Endodermal cell (in vitro differentiated cells): ENCODE data around the gene PDP2. TPM values are rescaled to one million over a fixed set of nuclear protein-coding genes. Genes with fewer than 3 reads are reported as not detected.

Experiments
- DNase-seq: peaks from one replicate; pipeline ENCODE4 v3.0.0-alpha.2; 2017
- H3K27ac ChIP-seq: 2 replicates; pipeline ENCODE4 v1.5.1; 2013; ENCODE audit warnings: mild to moderate bottlenecking, low read depth, low read length, moderate library complexity
- H3K27me3 ChIP-seq: 2 replicates; pipeline ENCODE4 v1.6.1; 2013; ENCODE audit warnings: mild to moderate bottlenecking, low read length, moderate library complexity; ENCODE audit not compliant: insufficient read depth, control insufficient read depth, poor library complexity, severe bottlenecking
- H3K36me3 ChIP-seq: 2 replicates; pipeline ENCODE4 v1.7.0; 2013; ENCODE audit warnings: mild to moderate bottlenecking, low read length, moderate library complexity; ENCODE audit not compliant: control insufficient read depth, insufficient read depth
- H3K4me1 ChIP-seq: one replicate; pipeline ENCODE4 v1.7.0; 2013; ENCODE audit warnings: low read length; ENCODE audit not compliant: control insufficient read depth, insufficient read depth
- H3K4me3 ChIP-seq: 2 replicates; pipeline ENCODE4 v1.5.1; 2013; ENCODE audit warnings: mild to moderate bottlenecking, low read length, moderate library complexity
- H3K9ac ChIP-seq: 2 replicates; pipeline ENCODE4 v1.6.1; 2013; ENCODE audit warnings: mild to moderate bottlenecking, low read length, moderate library complexity; ENCODE audit not compliant: poor library complexity, severe bottlenecking; ENCODE audit errors: extremely low read depth
- H3K9me3 ChIP-seq: 2 replicates; pipeline ENCODE4 v1.6.1; 2013; ENCODE audit warnings: mild to moderate bottlenecking, low read length, moderate library complexity; ENCODE audit not compliant: control insufficient read depth
- H3K27ac Mint-ChIP-seq: 2 replicates; pipeline ENCODE4 v1.8.0; 2020; ENCODE audit warnings: mixed read lengths
- H3K27me3 Mint-ChIP-seq: 2 replicates; pipeline ENCODE4 v1.8.0; 2021; ENCODE audit warnings: mild to moderate bottlenecking, mixed read lengths; ENCODE audit not compliant: insufficient read depth
- H3K36me3 Mint-ChIP-seq: 2 replicates; pipeline ENCODE4 v1.8.0; 2020; ENCODE audit warnings: low read depth, mixed read lengths
- H3K4me1 Mint-ChIP-seq: 2 replicates; pipeline ENCODE4 v1.8.0; 2020; ENCODE audit warnings: mixed read lengths
- H3K4me3 Mint-ChIP-seq: 2 replicates; pipeline ENCODE4 v1.8.0; 2020; ENCODE audit warnings: mild to moderate bottlenecking, moderate library complexity, mixed read lengths
- H3K9me3 Mint-ChIP-seq: 2 replicates; pipeline ENCODE4 v1.8.0; 2020; ENCODE audit warnings: mild to moderate bottlenecking, mixed read lengths
- CTCF ChIP-seq: fragments of 200-600 bp; sonication (generic); conservative IDR thresholded peaks from 2 replicates; pipeline ENCODE4 v1.5.0; 2021; ENCODE audit warnings: antibody characterized with exemption, mild to moderate bottlenecking
- WGBS, 2 experiments: methylation state at CpG; one replicate each; pipeline versions ENCODE4 v1.1.5 to v1.1.7; 2013; ENCODE audit warnings: missing lambda C conversion rate in 2 of 2, mixed read lengths in 1 of 2; ENCODE audit not compliant: insufficient coverage in 1 of 2, insufficient read length in 1 of 2; 5-methylcytosine and 5-hydroxymethylcytosine counted together
- total RNA-seq, 2 donors: library from RNA; stranded (reverse); fragmentation: NEBNext Ultra II Directional in 1 of 2; extraction: Animal tissue kit (Norgen Biotek cat#: 25700) in 1 of 2; gene quantifications; 2 replicates in 1 of 2; 3 replicates in 1 of 2; pipeline ENCODE4 v1.2.1, GENCODE V29; 2021

Gene PDP2
- total RNA-seq, 2 donors from 2014 or later: 23.1 to 31.5 TPM

DNA sequence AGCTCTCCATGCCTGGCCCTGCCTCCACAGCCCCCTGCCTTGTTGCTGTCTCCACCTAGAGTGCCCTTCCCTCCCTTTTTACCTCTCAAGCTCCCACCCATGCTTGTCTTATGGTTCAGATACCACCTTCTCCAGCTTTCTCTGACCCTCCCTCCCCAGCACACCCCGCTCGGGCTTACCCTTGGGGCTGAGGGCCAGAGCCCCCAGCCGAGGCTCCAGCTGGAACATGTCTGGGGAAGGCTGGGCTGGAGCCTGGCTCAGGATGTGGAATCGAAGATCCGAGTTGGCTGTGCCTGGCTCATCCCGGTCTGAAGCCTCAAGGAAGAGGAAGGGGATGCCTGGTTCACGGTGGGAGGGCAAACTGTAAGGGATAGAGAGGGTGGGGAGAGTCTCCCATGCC lies 34.7 kb downstream of the PDP2 start:
- no peak overlapping the region for H3K27ac ChIP-seq
- no peaks in the 10 kb centered on the region for H3K4me1 ChIP-seq
- H3K4me3 Mint-ChIP-seq: no peak overlapping the region
- H3K9ac ChIP-seq: no peak overlapping the region
- H3K27me3 ChIP-seq: peaks cover 18% of the 10 kb centered on the region
- no peak for TF ChIP-seq CTCF
- no peaks in the 10 kb centered on the region for H3K36me3 ChIP-seq
- 76 to 85% methylated on average over 3 to 6 of the region's 7 CpGs for WGBS, 2 experiments
- H3K27me3 Mint-ChIP-seq: peaks cover 32% of the 10 kb centered on the region
- no peak overlapping the region for H3K27ac Mint-ChIP-seq
- H3K9me3 Mint-ChIP-seq: no peaks in the 10 kb centered on the region
- no peaks in the 10 kb centered on the region for H3K9me3 ChIP-seq
- no peaks in the 10 kb centered on the region for H3K36me3 Mint-ChIP-seq
- no peaks in the 10 kb centered on the region for H3K4me1 Mint-ChIP-seq
- DNase-seq: no peak
- no peak overlapping the region for H3K4me3 ChIP-seq

GRCh38 chr16:66916518-66916917 lies 36.2 kb downstream of the PDP2 start:
- Histone ChIP-seq H3K27me3 (peaks cover 29% of the 10 kb centered on the region), H3K36me3 (no peaks in the 10 kb centered on the region), H3K4me1 (no peaks in the 10 kb centered on the region), H3K27ac (no peak overlapping the region), H3K4me3 (no peak overlapping the region), H3K9me3 (no peaks in the 10 kb centered on the region), H3K9ac (no peak overlapping the region)
- Mint-ChIP-seq H3K4me3 (no peak overlapping the region), H3K9me3 (no peaks in the 10 kb centered on the region), H3K36me3 (no peaks in the 10 kb centered on the region), H3K4me1 (no peaks in the 10 kb centered on the region), H3K27me3 (peaks cover 39% of the 10 kb centered on the region), H3K27ac (no peak overlapping the region)
- DNase-seq: no peak
- TF ChIP-seq CTCF: no peak
- WGBS, 2 experiments: 88 to 91% methylated on average over 6 of the region's 6 CpGs

GRCh38 chr16:66917741-66918140 lies 37.4 kb downstream of the PDP2 start:
- Mint-ChIP-seq H3K27me3 (peaks cover 41% of the 10 kb centered on the region), H3K4me3 (no peak overlapping the region), H3K9me3 (no peaks in the 10 kb centered on the region), H3K27ac (no peak overlapping the region), H3K4me1 (no peaks in the 10 kb centered on the region), H3K36me3 (no peaks in the 10 kb centered on the region)
- H3K27ac ChIP-seq: no peak overlapping the region
- TF ChIP-seq CTCF: no peak
- H3K27me3 ChIP-seq: peaks cover 29% of the 10 kb centered on the region
- no peaks in the 10 kb centered on the region for H3K36me3 ChIP-seq
- DNase-seq: no peak
- no peaks in the 10 kb centered on the region for H3K4me1 ChIP-seq
- WGBS, 2 experiments: 83 to 87% methylated on average over 7 to 9 of the region's 9 CpGs
- H3K4me3 ChIP-seq: no peak overlapping the region
- no peaks in the 10 kb centered on the region for H3K9me3 ChIP-seq
- no peak overlapping the region for H3K9ac ChIP-seq
